WTC11 (cell line): ENCODE data around the gene RPL15. TPM values are rescaled to one million over a fixed set of nuclear protein-coding genes. Genes with fewer than 3 reads are reported as not detected.
A peak's percentile ranks its signal among the peaks of the same experiment; 100 is the strongest.
"Not testable (repeated sequence)": the region's sequence is repeated elsewhere in the genome, so short reads cannot be mapped to it uniquely, and the experiment has no call there.

Source experiments
- ATAC-seq: fragments of 200-7000 bp; cut with Tn5 transposase; 2 replicates; pipeline ENCODE4 v1.10.0; 2021; ENCODE audit warnings: mild to moderate bottlenecking, moderate library complexity
- CTCF ChIA-PET: fragments of 300-600 bp; sonication (Branson Sonifier 250); formaldehyde crosslinking; loops from one replicate; lab custom pipeline; 2021; ENCODE audit warnings: antibody characterized with exemption; lab: Charles Lee
- POLR2A ChIA-PET: fragments of 350-600 bp; sonication (Branson Sonifier 250); formaldehyde crosslinking; loops from one replicate; lab custom pipeline; 2021; ENCODE audit warnings: antibody characterized with exemption; lab: Charles Lee
- DNase-seq: peaks from one replicate; pipeline ENCODE4 v3.0.0; 2021; ENCODE audit warnings: low spot score
- H3K27ac Mint-ChIP-seq: 2 replicates; pipeline ENCODE4 v1.8.0; 2021; ENCODE audit warnings: mixed read lengths
- H3K27me3 Mint-ChIP-seq: 2 replicates; pipeline ENCODE4 v1.8.0; 2021; ENCODE audit warnings: low read depth, mild to moderate bottlenecking, moderate library complexity, mixed read lengths
- H3K36me3 Mint-ChIP-seq: 2 replicates; pipeline ENCODE4 v1.8.0; 2021; ENCODE audit warnings: mixed read lengths
- H3K4me1 Mint-ChIP-seq: 2 replicates; pipeline ENCODE4 v1.8.0; 2022; ENCODE audit warnings: mixed read lengths
- H3K4me3 Mint-ChIP-seq: 2 replicates; pipeline ENCODE4 v1.8.0; 2021; ENCODE audit warnings: mild to moderate bottlenecking, moderate library complexity, mixed read lengths
- H3K9me3 Mint-ChIP-seq: 2 replicates; pipeline ENCODE4 v1.8.0; 2021; ENCODE audit warnings: mixed read lengths
- AR ChIP-seq: fragments of 250-450 bp; sonication (Bioruptor Pico); IDR thresholded peaks from 2 replicates; pipeline ENCODE4 v1.9.0; 2021; ENCODE audit warnings: mild to moderate bottlenecking
- CREM ChIP-seq: sonication (generic); formaldehyde crosslinking; IDR thresholded peaks from 2 replicates; pipeline ENCODE4 v1.8.1; 2022; ENCODE audit warnings: mild to moderate bottlenecking, missing genetic modification reagents, moderate library complexity
- EMX1 ChIP-seq: fragments of 250-450 bp; sonication (Bioruptor Pico); IDR thresholded peaks from 2 replicates; pipeline ENCODE4 v1.8.0; 2021; ENCODE audit warnings: mild to moderate bottlenecking
- ETV6 ChIP-seq: sonication (generic); formaldehyde crosslinking; IDR thresholded peaks from 2 replicates; pipeline ENCODE4 v1.8.1; 2022; ENCODE audit warnings: mild to moderate bottlenecking, missing genetic modification reagents
- FOXK1 ChIP-seq: sonication (generic); formaldehyde crosslinking; IDR thresholded peaks from 2 replicates; pipeline ENCODE4 v1.8.0; 2022; ENCODE audit warnings: mild to moderate bottlenecking, moderate library complexity, missing genetic modification reagents
- GABPB1 ChIP-seq: sonication (generic); formaldehyde crosslinking; IDR thresholded peaks from 2 replicates; pipeline ENCODE4 v1.8.1; 2023; ENCODE audit warnings: mild to moderate bottlenecking, missing genetic modification reagents
- GRHL2 ChIP-seq: fragments of 250-450 bp; sonication (Bioruptor Pico); IDR thresholded peaks from 2 replicates; pipeline ENCODE4 v1.8.0; 2022; ENCODE audit warnings: mild to moderate bottlenecking, moderate library complexity; ENCODE audit not compliant: insufficient replicate concordance, severe bottlenecking
- JUN ChIP-seq: sonication (generic); formaldehyde crosslinking; IDR thresholded peaks from 2 replicates; pipeline ENCODE4 v1.8.0; 2023; ENCODE audit warnings: mild to moderate bottlenecking, missing genetic modification reagents
- NFE2L1 ChIP-seq: sonication (generic); formaldehyde crosslinking; IDR thresholded peaks from 2 replicates; pipeline ENCODE4 v1.8.1; 2023; ENCODE audit warnings: missing genetic modification reagents
- RELA ChIP-seq: sonication (generic); formaldehyde crosslinking; IDR thresholded peaks from 2 replicates; pipeline ENCODE4 v1.8.1; 2022; ENCODE audit warnings: missing genetic modification reagents, mild to moderate bottlenecking, borderline replicate concordance
- ZNF121 ChIP-seq: sonication (generic); formaldehyde crosslinking; IDR thresholded peaks from 2 replicates; pipeline ENCODE4 v1.8.0; 2023; ENCODE audit warnings: missing genetic modification reagents
- ZNF317 ChIP-seq: sonication (generic); formaldehyde crosslinking; IDR thresholded peaks from 2 replicates; pipeline ENCODE4 v1.8.1; 2023; ENCODE audit warnings: low read depth, mild to moderate bottlenecking, moderate library complexity, missing genetic modification reagents, borderline replicate concordance
- ZNF416 ChIP-seq: fragments of 250-450 bp; sonication (Bioruptor Pico); IDR thresholded peaks from 2 replicates; pipeline ENCODE4 v1.9.0; 2021; ENCODE audit warnings: mild to moderate bottlenecking, inconsistent platforms
- ZNF423 ChIP-seq: fragments of 250-450 bp; sonication (Bioruptor Pico); IDR thresholded peaks from 2 replicates; pipeline ENCODE4 v2.1.2; 2022; ENCODE audit warnings: mild to moderate bottlenecking, moderate library complexity
- ZNF671 ChIP-seq: fragments of 250-450 bp; sonication (Bioruptor Pico); IDR thresholded peaks from 2 replicates; pipeline ENCODE4 v1.8.0; 2021; ENCODE audit warnings: mild to moderate bottlenecking
- total RNA-seq: library from RNA; stranded (reverse); gene quantifications from 3 replicates; pipeline ENCODE4 v1.2.3, GENCODE V29; 2021
- TF ChIP-seq, protein P1 (sequence below): sonication (generic); formaldehyde crosslinking; IDR thresholded peaks from 2 replicates; pipeline ENCODE4 v1.8.0; 2023; ENCODE audit warnings: mild to moderate bottlenecking, missing genetic modification reagents
- TF ChIP-seq, protein P2 (sequence below): fragments of 250-450 bp; sonication (Bioruptor Pico); IDR thresholded peaks from 2 replicates; pipeline ENCODE4 v1.8.0; 2021; ENCODE audit warnings: mild to moderate bottlenecking
- TF ChIP-seq, protein P3 (sequence below): sonication (generic); formaldehyde crosslinking; IDR thresholded peaks from 2 replicates; pipeline ENCODE4 v1.8.1; 2022; ENCODE audit warnings: mild to moderate bottlenecking, moderate library complexity, missing genetic modification reagents

The RPL15 gene
- total RNA-seq, 1 experiment from 2014 or later = 2,428 TPM

- TF ChIP-seq, protein P1, sequence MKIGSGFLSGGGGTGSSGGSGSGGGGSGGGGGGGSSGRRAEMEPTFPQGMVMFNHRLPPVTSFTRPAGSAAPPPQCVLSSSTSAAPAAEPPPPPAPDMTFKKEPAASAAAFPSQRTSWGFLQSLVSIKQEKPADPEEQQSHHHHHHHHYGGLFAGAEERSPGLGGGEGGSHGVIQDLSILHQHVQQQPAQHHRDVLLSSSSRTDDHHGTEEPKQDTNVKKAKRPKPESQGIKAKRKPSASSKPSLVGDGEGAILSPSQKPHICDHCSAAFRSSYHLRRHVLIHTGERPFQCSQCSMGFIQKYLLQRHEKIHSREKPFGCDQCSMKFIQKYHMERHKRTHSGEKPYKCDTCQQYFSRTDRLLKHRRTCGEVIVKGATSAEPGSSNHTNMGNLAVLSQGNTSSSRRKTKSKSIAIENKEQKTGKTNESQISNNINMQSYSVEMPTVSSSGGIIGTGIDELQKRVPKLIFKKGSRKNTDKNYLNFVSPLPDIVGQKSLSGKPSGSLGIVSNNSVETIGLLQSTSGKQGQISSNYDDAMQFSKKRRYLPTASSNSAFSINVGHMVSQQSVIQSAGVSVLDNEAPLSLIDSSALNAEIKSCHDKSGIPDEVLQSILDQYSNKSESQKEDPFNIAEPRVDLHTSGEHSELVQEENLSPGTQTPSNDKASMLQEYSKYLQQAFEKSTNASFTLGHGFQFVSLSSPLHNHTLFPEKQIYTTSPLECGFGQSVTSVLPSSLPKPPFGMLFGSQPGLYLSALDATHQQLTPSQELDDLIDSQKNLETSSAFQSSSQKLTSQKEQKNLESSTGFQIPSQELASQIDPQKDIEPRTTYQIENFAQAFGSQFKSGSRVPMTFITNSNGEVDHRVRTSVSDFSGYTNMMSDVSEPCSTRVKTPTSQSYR (CRISPR knock-in tag) = 0 out of 2 replicates have a peak, but pooled peaks have one; percentile 2
- no peak for TF ChIP-seq GABPB1
- TF ChIP-seq NFE2L1 = no peak
- no peak for TF ChIP-seq GRHL2 (CRISPR knock-in tag)
These were observed 613 bp upstream of the RPL15 start (continued) for GRCh38 chr3:23916152-23916885.

DNA sequence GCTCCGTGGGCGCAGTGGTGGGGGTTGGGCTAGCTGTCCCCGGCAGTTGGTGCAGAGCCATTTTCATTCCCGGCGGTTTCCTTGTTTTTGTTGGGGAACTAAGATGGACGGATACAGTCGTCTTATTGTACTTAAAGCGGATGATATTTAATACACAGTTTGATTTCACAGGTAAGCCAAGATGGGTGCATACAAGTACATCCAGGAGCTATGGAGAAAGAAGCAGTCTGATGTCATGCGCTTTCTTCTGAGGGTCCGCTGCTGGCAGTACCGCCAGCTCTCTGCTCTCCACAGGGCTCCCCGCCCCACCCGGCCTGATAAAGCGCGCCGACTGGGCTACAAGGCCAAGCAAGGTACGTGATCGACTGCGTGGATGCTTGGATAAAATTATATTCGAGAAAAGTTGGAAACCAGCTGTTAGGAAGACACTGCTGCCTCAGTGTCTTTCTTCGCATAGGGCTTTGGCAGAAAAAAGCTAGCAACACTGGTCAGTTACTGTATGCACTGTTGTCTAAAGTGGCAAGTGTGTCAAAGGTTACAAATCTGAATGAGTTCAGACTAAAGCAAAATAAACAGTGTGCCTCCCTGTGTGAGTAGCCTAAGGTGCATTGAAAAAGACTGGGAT lies 859 bp downstream of the RPL15 start:
- Mint-ChIP-seq H3K4me3 (peak overlapping the region; percentile 99), H3K27ac (peak overlapping the region; percentile 98)
- CTCF ChIA-PET = not testable (repeated sequence)
- TF ChIP-seq ZNF416 (CRISPR knock-in tag) = 0 out of 2 replicates have a peak, but pooled peaks have one; percentile 1
- TF ChIP-seq JUN (CRISPR knock-in tag) = 0 out of 2 replicates have a peak, but pooled peaks have one; percentile 22
- 0 out of 2 replicates have a peak, but pooled peaks have one; percentile 22 for TF ChIP-seq CREM (CRISPR knock-in tag)
- 0 out of 2 replicates have a peak, but pooled peaks have one; percentile 3 for TF ChIP-seq RELA
- TF ChIP-seq, all 79 proteins: peak for 4; not testable (repeated sequence) for 75
- not testable (repeated sequence) for ATAC-seq, H3K27me3 Mint-ChIP-seq, H3K9me3 Mint-ChIP-seq, DNase-seq
- peaks cover 37% of the 10 kb centered on the region for H3K36me3 Mint-ChIP-seq
- peaks cover 45% of the 10 kb centered on the region for H3K4me1 Mint-ChIP-seq
- POLR2A ChIA-PET = interaction anchor here (0.6 to 2.5 kb wide), 12 partner anchors 7 to 715 kb away, joined by 3 to 31 read pairs (median 6); partner anchors contain the start of genes NR1D2 and UBE2E2

DNA sequence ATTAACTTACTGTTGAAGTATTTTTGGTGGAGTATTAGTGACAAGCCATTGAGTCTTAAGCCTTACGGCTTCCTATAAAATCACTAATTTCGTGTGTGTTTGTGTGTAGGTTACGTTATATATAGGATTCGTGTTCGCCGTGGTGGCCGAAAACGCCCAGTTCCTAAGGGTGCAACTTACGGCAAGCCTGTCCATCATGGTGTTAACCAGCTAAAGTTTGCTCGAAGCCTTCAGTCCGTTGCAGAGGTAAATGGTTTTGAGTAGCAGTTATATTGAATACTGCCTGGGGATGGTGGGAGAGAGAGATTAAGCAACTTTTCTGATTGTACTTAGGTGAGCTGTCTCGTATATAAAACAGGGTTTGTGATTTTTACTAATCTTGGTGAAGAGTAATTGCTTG lies 1.4 kb downstream of the RPL15 start:
- H3K9me3 Mint-ChIP-seq, CTCF ChIA-PET, H3K27me3 Mint-ChIP-seq, DNase-seq, ATAC-seq: not testable (repeated sequence)
- Mint-ChIP-seq H3K4me3 (peak overlapping the region; percentile 99), H3K4me1 (peaks cover 49% of the 10 kb centered on the region), H3K27ac (peak overlapping the region; percentile 98), H3K36me3 (peaks cover 37% of the 10 kb centered on the region)
- POLR2A ChIA-PET = interaction anchor here (0.5 to 2.3 kb wide), 4 partner anchors 9 to 396 kb away, joined by 4 to 31 read pairs (median 12); no protein-coding TSS in a partner anchor
- TF ChIP-seq, protein P2, sequence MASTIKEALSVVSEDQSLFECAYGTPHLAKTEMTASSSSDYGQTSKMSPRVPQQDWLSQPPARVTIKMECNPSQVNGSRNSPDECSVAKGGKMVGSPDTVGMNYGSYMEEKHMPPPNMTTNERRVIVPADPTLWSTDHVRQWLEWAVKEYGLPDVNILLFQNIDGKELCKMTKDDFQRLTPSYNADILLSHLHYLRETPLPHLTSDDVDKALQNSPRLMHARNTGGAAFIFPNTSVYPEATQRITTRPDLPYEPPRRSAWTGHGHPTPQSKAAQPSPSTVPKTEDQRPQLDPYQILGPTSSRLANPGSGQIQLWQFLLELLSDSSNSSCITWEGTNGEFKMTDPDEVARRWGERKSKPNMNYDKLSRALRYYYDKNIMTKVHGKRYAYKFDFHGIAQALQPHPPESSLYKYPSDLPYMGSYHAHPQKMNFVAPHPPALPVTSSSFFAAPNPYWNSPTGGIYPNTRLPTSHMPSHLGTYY = 0 out of 2 replicates have a peak, but pooled peaks have one; percentile 47
- TF ChIP-seq AR (CRISPR knock-in tag) (peak; percentile 84; the same call in 1 of the 2 replicates), ETV6 (0 out of 2 replicates have a peak, but pooled peaks have one; percentile 21)

DNA sequence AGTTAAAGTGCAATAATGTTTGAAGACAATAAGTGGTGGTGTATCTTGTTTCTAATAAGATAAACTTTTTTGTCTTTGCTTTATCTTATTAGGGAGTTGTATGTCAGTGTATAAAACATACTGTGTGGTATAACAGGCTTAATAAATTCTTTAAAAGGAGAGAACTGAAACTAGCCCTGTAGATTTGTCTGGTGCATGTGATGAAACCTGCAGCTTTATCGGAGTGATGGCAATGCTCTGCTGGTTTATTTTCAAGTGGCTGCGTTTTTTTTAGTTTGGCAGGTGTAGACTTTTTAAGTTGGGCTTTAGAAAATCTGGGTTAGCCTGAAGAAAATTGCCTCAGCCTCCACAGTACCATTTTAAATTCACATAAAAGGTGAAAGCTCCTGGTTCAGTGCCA lies 2.7 kb downstream of the RPL15 start:
- peak overlapping the region; percentile 61 for H3K27ac Mint-ChIP-seq
- H3K27me3 Mint-ChIP-seq = peaks cover 6% of the 10 kb centered on the region; the same call in 1 of the 2 replicates
- ATAC-seq = no peak
- peaks cover 53% of the 10 kb centered on the region for H3K4me1 Mint-ChIP-seq
- DNase-seq = no peak
- TF ChIP-seq GRHL2 (CRISPR knock-in tag) (no peak), AR (CRISPR knock-in tag) (no peak), EMX1 (no peak), FOXK1 (CRISPR knock-in tag) (no peak), ZNF671 (CRISPR knock-in tag) (no peak), ZNF121 (CRISPR knock-in tag) (no peak), ZNF317 (CRISPR knock-in tag) (no peak), ZNF423 (no peak)
- TF ChIP-seq, protein P3, sequence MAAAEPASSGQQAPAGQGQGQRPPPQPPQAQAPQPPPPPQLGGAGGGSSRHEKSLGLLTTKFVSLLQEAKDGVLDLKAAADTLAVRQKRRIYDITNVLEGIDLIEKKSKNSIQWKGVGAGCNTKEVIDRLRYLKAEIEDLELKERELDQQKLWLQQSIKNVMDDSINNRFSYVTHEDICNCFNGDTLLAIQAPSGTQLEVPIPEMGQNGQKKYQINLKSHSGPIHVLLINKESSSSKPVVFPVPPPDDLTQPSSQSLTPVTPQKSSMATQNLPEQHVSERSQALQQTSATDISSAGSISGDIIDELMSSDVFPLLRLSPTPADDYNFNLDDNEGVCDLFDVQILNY = no peak
- H3K36me3 Mint-ChIP-seq = peaks cover 37% of the 10 kb centered on the region
- CTCF ChIA-PET = no interaction called here
- no peaks in the 10 kb centered on the region for H3K9me3 Mint-ChIP-seq
- H3K4me3 Mint-ChIP-seq = peak overlapping the region; percentile 99
- POLR2A ChIA-PET = no interaction called here
